HCT116 (cell line): ENCODE data around the gene FRAS1. TPM values are rescaled to one million over a fixed set of nuclear protein-coding genes. Genes with fewer than 3 reads are reported as not detected.

Source experiments
- ATAC-seq: fragments of 200-7000 bp; cut with Tn5 transposase; 2 replicates; pipeline ENCODE4 v1.9.1; 2020; ENCODE audit warnings: mild to moderate bottlenecking, moderate library complexity
- BruUV-seq: library from RNA; stranded (reverse); fragments of 400-500 nt; replicated peaks from 2 replicates; lab custom pipeline; 2021; lab: Mats Ljungman, UMichigan
- CTCF ChIA-PET: fragments of 300-600 bp; sonication (Branson Sonifier 250); formaldehyde crosslinking; loops from one replicate; lab custom pipeline; 2021; ENCODE audit warnings: antibody characterized with exemption; lab: Charles Lee
- POLR2A ChIA-PET: fragments of 300-600, 350-600 bp; sonication (Branson Sonifier 250); formaldehyde crosslinking; loops from one replicate; lab custom pipeline; 2021; ENCODE audit warnings: antibody characterized with exemption; lab: Charles Lee
- RAD21 ChIA-PET, 2 experiments: fragments of 300-600 bp; sonication (Branson Sonifier 250); formaldehyde crosslinking; loops; one replicate each; lab custom pipeline; 2023; ENCODE audit warnings: low total read pairs in 2 of 2; ENCODE audit not compliant: uncharacterized antibody in 2 of 2, unreplicated experiment in 2 of 2, low non-redundant PET in 1 of 2; lab: Charles Lee
- DNase-seq: peaks from one replicate; pipeline ENCODE4 v3.0.0-alpha.2; 2010; ENCODE audit warnings: low read depth, low spot score
- H2AFZ ChIP-seq: fragments of 200-600 bp; shearing (Covaris generic), sonication (generic); 2 replicates; pipeline ENCODE4 v1.6.1; 2017; ENCODE audit warnings: low read depth, mixed run types, mixed read lengths, antibody characterized with exemption, low read length; ENCODE audit not compliant: poor library complexity, severe bottlenecking
- H3K27ac ChIP-seq: 2 replicates; pipeline ENCODE4 v1.5.1; 2012; ENCODE audit warnings: low read depth, low read length
- H3K27me3 ChIP-seq: fragments of 200-600 bp; sonication (generic); 2 replicates; pipeline ENCODE4 v1.6.1; 2016; ENCODE audit warnings: mixed run types, low read length, mixed read lengths; ENCODE audit not compliant: insufficient read depth
- H3K36me3 ChIP-seq, 2 experiments: fragments of 200-500 bp in 1 of 2; fragments of 200-600 bp in 1 of 2; sonication (Bioruptor generic) in 1 of 2; sonication (generic) in 1 of 2; 2 replicates each; pipeline versions ENCODE4 v1.5.1 to v1.6.1; 2014 to 2016; ENCODE audit warnings: low read length in 2 of 2, inconsistent platforms in 1 of 2, mixed read lengths in 1 of 2, mixed run types in 1 of 2; ENCODE audit not compliant: insufficient read depth in 2 of 2, control insufficient read depth in 1 of 2
- H3K4me1 ChIP-seq, 2 experiments: fragments of 200-600 bp in 1 of 2; sonication (generic) in 1 of 2; 2 replicates each; pipeline versions ENCODE4 v1.5.1 to v1.6.1; 2012 to 2017; ENCODE audit warnings: low read length in 2 of 2, inconsistent platforms in 1 of 2, mild to moderate bottlenecking in 1 of 2, mixed read lengths in 1 of 2, mixed run types in 1 of 2, moderate library complexity in 1 of 2; ENCODE audit not compliant: insufficient read depth in 2 of 2, control insufficient read depth in 1 of 2
- H3K4me2 ChIP-seq: fragments of 200-600 bp; sonication (generic); 2 replicates; pipeline ENCODE4 v1.6.1; 2017; ENCODE audit warnings: mixed run types, low read length, mixed read lengths
- H3K4me3 ChIP-seq, 2 experiments: fragments of 200-600 bp in 1 of 2; sonication (generic) in 1 of 2; replicated peaks in 1 of 2; 2 replicates each; pipeline ENCODE4 v1.5.1; 2011 to 2016; ENCODE audit warnings: low read length in 2 of 2, control low read depth in 1 of 2, low read depth in 1 of 2, mild to moderate bottlenecking in 1 of 2, mixed read lengths in 1 of 2, mixed run types in 1 of 2
- H3K79me2 ChIP-seq: fragments of 200-600 bp; sonication (generic); 2 replicates; pipeline ENCODE4 v1.6.1; 2017; ENCODE audit warnings: mild to moderate bottlenecking, mixed run types, low read length, moderate library complexity, mixed read lengths; ENCODE audit not compliant: insufficient read depth
- H3K9ac ChIP-seq: fragments of 200-600 bp; sonication (generic); 2 replicates; pipeline ENCODE4 v1.6.1; 2016; ENCODE audit warnings: low read length, mixed read lengths
- H3K9me2 ChIP-seq: fragments of 200-600 bp; sonication (generic), shearing (Covaris generic); 2 replicates; pipeline ENCODE4 v1.6.1; 2017; ENCODE audit warnings: mixed run types, mild to moderate bottlenecking, moderate library complexity; ENCODE audit not compliant: insufficient read depth
- H3K9me3 ChIP-seq, 2 experiments: fragments of 200-500 bp in 1 of 2; fragments of 200-600 bp in 1 of 2; sonication (Bioruptor generic) in 1 of 2; sonication (generic) in 1 of 2; 2 replicates each; pipeline ENCODE4 v1.6.1; 2014 to 2017; ENCODE audit warnings: low read length in 2 of 2, mixed read lengths in 2 of 2, inconsistent platforms in 1 of 2, low read depth in 1 of 2, mild to moderate bottlenecking in 1 of 2, mixed run types in 1 of 2, moderate library complexity in 1 of 2; ENCODE audit not compliant: control insufficient read depth in 1 of 2, insufficient read depth in 1 of 2
- H4K20me1 ChIP-seq: fragments of 200-600 bp; sonication (generic), shearing (Covaris generic); 2 replicates; pipeline ENCODE4 v1.6.1; 2017; ENCODE audit warnings: mixed run types, mild to moderate bottlenecking, moderate library complexity; ENCODE audit not compliant: insufficient read depth
- CBX3 ChIP-seq: IDR thresholded peaks from 2 replicates; pipeline ENCODE4 v1.6.1; 2012; ENCODE audit warnings: low read depth
- EGR1 ChIP-seq: IDR thresholded peaks from 2 replicates; pipeline ENCODE4 v1.6.1; 2012; ENCODE audit warnings: low read depth
- EZH2phosphoT487 ChIP-seq: fragments of 200-600 bp; IDR thresholded peaks from 2 replicates; pipeline ENCODE4 v1.6.1; 2018; ENCODE audit warnings: antibody characterized with exemption, borderline replicate concordance
- JUND ChIP-seq: IDR thresholded peaks from 2 replicates; pipeline ENCODE4 v1.6.1; 2012
- POLR2A ChIP-seq: IDR thresholded peaks from 2 replicates; pipeline ENCODE4 v1.7.0; 2011; ENCODE audit warnings: borderline replicate concordance; ENCODE audit not compliant: insufficient read depth, insufficient read length; ENCODE audit errors: extremely low read depth
- RAD21 ChIP-seq: IDR thresholded peaks from 2 replicates; pipeline ENCODE4 v1.6.1; 2012; ENCODE audit warnings: low read depth, mild to moderate bottlenecking
- SRF ChIP-seq: IDR thresholded peaks from 2 replicates; pipeline ENCODE4 v1.6.1; 2012; ENCODE audit warnings: low read depth
- YY1 ChIP-seq: IDR thresholded peaks from 2 replicates; pipeline ENCODE4 v1.6.1; 2011; ENCODE audit warnings: low read length, low read depth, moderate library complexity, mild to moderate bottlenecking; ENCODE audit not compliant: insufficient replicate concordance; ENCODE audit errors: extremely low read depth
- ZNF274 ChIP-seq: fragments of 200-500 bp; sonication (Bioruptor generic); IDR thresholded peaks from 2 replicates; pipeline ENCODE4 v1.6.1; 2014; ENCODE audit warnings: mild to moderate bottlenecking, low read depth, low read length, inconsistent platforms
- intact Hi-C: fragments of 100-400 bp; cut with micrococcal nuclease; formaldehyde crosslinking; loops from 2 replicates; pipeline ENCODE4 v1.10.0; 2022
- total RNA-seq: library from RNA; stranded (reverse); gene quantifications from one replicate; pipeline ENCODE4 v1.2.1, GENCODE V29; 2021; ENCODE audit not compliant: unreplicated experiment
- TF ChIP-seq, protein P1 (sequence below): IDR thresholded peaks from 2 replicates; pipeline ENCODE4 v1.6.1; 2012

Gene FRAS1
- total RNA-seq, 1 experiment from 2014 or later = 33.5 TPM

DNA sequence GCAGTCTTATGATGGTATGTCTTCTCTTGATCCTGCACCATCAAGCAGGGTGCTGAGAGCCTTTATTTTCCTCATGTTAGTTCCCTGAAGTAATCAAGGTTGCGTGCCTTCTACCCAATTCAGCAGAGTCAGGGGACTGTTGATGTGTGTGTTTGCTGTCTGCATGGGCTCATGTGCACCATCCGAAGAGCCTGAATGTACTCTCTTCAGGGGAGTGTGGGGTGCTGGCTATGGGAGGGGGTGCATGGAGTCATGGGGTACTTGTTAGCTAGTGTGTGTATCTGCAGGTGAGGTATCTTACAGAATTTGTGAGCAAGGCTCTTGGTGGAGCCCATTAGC lies 340.1 kb downstream of the FRAS1 start:
- POLR2A ChIA-PET = no interaction called here
- intact Hi-C loops = no loop called here
- H3K9me3 ChIP-seq = peaks cover 0 to 3% of the 10 kb centered on the region in 2 experiments; a peak in 1 of 4 replicates
- DNase-seq (no peak), ATAC-seq (no peak)
- no peaks in the 10 kb centered on the region for H4K20me1 ChIP-seq
- CTCF ChIA-PET = no interaction called here
- no TSS peak for BruUV-seq
- H3K36me3 ChIP-seq = no peaks in the 10 kb centered on the region
- no peak overlapping the region for H3K4me3 ChIP-seq
- no peaks in the 10 kb centered on the region for H3K27me3 ChIP-seq
- no peaks in the 10 kb centered on the region for H3K79me2 ChIP-seq
- RAD21 ChIA-PET = no interaction called here
- H2AFZ ChIP-seq = no peak overlapping the region
- no peak overlapping the region for H3K4me2 ChIP-seq
- TF ChIP-seq SRF (no peak), EGR1 (no peak), YY1 (no peak), ZNF274 (no peak), JUND (no peak), RAD21 (no peak), POLR2A (no peak)
- TF ChIP-seq, protein P1, sequence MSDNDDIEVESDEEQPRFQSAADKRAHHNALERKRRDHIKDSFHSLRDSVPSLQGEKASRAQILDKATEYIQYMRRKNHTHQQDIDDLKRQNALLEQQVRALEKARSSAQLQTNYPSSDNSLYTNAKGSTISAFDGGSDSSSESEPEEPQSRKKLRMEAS = no peak
- TF ChIP-seq, all 23 proteins: peak for 0
- Histone ChIP-seq H3K4me1 (no peaks in the 10 kb centered on the region), H3K9me2 (no peaks in the 10 kb centered on the region), H3K27ac (no peak overlapping the region), H3K9ac (no peak overlapping the region)

DNA sequence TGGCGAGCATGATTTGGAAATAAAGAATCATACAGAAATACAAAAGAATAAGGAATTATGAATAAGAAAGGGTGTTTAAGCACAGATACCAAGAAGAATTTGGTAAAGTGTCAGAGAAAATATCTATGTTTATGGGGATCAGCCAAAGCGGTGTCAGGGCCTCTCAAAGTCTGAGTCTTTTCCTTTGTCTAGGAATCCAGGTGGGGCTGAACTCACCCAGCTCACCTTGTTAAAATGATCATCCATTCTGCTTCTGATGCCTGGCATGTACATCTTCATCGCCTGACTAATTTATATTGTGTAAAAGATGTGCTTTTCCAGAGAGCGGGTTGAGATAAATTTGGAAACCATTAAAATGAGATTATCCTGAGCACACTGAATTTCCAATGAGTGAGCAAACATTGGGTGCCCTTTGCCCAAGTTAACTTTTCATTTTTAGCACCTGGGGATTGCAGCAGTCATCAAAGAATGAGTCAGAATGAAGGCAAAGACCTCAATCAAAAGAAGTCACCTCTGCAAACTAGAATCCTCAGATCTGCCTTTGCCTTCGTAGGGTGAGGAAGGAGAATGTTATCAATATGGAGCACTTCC lies 352.6 kb downstream of the FRAS1 start:
- H3K27ac ChIP-seq = no peak overlapping the region; the same call in 1 of the 2 replicates
- H3K4me2 ChIP-seq = peak overlapping the region; percentile 29; the same call in 1 of the 2 replicates
- ATAC-seq (peak; percentile 53), DNase-seq (no peak)
- peaks cover 3 to 10% of the 10 kb centered on the region in 2 experiments for H3K4me1 ChIP-seq
- no peaks in the 10 kb centered on the region for H4K20me1 ChIP-seq
- BruUV-seq = no TSS peak
- RAD21 ChIA-PET = no interaction called here
- no peak overlapping the region for H3K9ac ChIP-seq
- TF ChIP-seq CBX3 (no peak), RAD21 (no peak), JUND (peak; percentile 25; the same call in 1 of the 2 replicates), EZH2phosphoT487 (no peak)
- H3K9me3 ChIP-seq = no peaks in the 10 kb centered on the region
- no peaks in the 10 kb centered on the region for H3K79me2 ChIP-seq
- H3K4me3 ChIP-seq = no peak overlapping the region
- H3K36me3 ChIP-seq = peaks cover 0 to 2% of the 10 kb centered on the region in 2 experiments; a peak in 1 of 4 replicates
- intact Hi-C loops = no loop called here
- no peaks in the 10 kb centered on the region for H3K9me2 ChIP-seq
- POLR2A ChIA-PET = no interaction called here
- H2AFZ ChIP-seq = no peak overlapping the region
- CTCF ChIA-PET = no interaction called here
- no peaks in the 10 kb centered on the region for H3K27me3 ChIP-seq
